Medulla oblongata (tissue), 1 donor: ENCODE data around the gene KIF5A.

ENCODE experiments used
- DNase-seq: peaks from one replicate; pipeline ENCODE4 v3.0.0-alpha.2; 2015; ENCODE audit errors: extremely low spot score

Gene KIF5A

DNA sequence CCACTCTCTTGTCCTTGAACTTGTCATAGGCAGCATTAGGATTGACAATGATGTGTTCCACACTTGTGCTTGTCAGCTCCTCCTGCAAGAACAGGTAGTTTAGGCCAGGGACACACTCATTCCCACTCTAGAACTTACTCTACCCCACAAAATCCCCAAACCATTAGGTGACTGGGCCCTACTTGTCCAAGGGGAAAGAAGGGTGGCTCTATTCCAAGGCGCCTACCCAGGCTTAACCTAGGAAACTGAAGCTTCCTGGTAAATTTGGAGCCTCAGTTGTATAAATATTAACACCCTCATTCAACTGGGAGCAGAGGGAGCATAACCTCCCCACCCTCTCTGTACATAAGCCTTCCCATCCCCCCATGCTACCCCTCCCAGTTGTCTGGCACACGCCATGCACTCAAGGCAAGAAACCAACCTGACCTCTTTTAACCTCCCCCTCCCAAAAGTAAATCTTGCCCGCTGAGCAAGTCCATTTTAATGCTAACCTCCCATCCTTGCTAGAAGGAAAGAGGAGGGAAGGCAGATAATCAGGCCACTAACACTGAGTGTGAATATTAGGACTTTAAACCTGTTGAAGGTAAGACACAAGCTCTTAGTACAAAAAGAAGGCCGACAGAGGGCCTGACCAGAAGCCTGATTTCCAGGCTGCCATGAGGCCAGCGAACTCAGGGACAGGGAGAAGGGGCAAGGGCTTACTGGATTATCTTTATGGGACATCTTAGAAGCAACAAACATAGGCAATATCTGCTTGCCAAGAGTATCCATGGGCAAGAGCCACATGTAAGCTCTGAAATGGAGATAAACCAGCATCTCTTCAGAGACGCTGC, 13.9 kb upstream of the KIF5A start:
- no peak for DNase-seq

DNA sequence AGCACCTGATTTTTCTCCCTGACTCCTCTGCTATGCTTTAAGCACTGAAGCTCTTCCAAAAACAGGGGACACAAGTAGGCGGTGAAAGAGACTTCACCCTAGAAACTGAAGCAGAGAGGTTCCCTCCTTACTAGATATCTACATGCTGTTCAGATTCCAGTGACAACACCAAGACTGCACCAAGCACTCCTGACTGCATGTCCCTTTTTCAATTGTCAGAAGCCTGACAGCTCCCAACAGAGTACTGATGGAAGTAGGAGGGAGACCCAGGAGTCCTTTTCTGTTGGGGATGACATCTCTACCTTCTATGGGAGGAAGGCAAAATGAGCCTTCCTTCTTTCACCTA, 13.3 kb upstream of the KIF5A start:
- no peak for DNase-seq

DNA sequence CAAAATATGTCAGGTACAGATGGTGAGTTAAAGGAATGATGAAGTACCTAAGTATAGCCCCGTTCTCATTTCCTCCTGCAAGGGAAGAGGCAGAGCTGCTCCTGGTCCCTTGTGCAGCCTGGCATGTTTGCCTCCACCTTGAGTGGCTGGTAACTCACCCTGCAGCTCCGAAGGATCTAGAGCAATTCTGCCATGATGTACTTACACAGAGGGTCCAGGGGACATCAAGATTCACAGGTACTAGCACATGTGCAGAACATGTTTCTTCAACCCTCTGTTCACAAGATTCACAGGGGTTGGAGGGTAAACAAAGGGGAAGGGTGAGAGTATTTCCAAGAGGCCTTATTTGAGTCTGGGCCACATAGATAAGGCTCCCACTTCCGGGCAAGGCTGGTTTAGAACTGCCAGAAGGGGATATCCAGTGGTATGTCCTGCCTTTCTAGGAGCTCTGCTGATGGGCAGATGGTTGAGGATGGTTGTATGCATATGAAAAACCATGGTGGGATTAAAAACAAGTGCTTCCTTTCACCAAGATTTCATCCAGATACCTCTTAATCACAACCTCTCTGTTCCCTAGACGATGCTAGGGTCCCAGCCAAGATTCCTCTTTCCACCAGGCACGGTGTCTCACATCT, 10.6 kb upstream of the KIF5A start:
- no peak for DNase-seq

DNA sequence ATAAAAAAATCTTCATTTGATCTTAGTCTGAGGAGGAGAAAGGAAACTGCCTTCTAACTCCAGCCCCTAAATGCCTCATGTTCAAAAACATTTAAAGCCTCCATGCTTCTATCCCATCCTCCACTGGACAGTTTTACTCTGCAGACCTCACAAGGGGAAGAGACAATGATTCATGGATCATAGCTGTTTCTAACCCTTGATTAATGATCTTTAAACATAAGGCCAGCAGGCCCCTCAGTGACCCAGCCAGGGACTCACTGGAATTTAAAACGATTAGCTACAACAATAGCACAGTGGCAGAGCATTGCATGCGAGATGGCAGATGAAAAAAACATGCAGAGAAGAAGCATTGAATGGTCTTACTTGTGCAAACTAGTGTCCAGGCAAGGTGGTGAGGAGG, 8.8 kb upstream of the KIF5A start:
- no peak for DNase-seq

DNA sequence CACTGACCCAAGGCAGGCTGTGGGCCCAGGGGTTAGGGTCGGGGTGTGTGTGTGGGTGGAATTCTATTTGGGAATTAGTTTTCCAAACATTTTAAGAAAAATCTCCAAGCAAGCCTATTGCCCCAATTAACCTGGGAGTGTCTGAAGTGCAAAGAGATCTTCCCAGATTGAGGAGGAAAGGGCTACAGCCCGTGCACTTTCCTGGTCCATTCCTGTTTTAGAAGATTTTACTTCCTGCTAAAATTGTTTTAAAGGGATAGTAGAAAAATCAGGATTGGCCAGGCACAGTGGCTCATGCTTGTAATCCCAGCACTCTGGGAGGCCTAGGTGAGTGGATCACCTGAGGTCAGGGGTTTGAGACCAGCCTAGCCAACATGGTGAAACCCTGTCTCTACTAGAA, 8.1 kb upstream of the KIF5A start:
- no peak for DNase-seq

DNA sequence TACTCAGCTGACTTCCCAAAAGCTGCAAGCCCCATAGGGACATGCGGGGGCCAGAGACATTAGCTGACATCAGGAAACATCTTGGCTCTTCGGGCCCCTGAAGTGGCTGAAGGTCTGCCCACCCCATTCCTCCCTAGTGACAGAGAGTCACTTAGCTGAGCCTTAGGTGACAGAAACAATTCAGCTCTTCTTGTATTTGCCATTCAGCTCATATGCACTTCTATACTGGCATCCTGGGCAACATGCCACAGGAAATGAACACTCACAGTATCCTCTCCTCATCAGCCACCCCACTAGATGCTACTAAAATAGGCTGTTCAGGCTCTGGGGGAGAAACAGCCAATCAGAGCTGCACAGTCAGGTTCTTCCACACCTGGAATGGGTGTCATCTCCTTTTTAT, 6.3 kb upstream of the KIF5A start:
- DNase-seq, result no peak

DNA sequence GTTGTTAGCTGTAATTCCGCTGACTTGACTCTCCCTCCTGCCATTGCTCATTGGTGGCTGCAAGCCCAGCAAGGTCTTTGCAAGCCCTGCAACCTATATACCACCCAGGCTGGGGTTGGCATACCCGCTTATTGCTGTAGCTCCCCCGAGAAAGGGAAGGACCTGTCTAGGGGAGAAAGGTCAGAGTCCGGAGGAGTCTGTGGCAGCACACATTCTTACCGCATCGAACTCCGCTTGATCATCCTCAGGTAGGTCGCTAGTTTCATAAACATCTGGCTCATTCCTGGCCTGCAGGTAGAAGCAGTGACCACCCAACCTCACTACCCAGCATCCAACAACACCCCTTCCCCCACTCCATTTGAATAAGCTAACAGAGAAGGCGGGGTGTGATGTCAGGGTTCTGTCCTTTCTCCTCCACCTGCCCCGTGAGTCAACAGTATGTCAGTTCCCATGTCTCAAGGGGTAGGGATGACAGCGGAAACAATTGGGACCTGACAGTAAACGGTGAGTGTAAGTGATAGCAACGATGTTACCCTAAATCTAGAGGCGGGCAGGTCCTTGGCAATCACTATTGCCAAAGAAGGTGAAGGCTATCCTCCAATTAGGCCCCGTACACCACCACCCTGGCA, 3.9 kb upstream of the KIF5A start:
- no peak for DNase-seq

DNA sequence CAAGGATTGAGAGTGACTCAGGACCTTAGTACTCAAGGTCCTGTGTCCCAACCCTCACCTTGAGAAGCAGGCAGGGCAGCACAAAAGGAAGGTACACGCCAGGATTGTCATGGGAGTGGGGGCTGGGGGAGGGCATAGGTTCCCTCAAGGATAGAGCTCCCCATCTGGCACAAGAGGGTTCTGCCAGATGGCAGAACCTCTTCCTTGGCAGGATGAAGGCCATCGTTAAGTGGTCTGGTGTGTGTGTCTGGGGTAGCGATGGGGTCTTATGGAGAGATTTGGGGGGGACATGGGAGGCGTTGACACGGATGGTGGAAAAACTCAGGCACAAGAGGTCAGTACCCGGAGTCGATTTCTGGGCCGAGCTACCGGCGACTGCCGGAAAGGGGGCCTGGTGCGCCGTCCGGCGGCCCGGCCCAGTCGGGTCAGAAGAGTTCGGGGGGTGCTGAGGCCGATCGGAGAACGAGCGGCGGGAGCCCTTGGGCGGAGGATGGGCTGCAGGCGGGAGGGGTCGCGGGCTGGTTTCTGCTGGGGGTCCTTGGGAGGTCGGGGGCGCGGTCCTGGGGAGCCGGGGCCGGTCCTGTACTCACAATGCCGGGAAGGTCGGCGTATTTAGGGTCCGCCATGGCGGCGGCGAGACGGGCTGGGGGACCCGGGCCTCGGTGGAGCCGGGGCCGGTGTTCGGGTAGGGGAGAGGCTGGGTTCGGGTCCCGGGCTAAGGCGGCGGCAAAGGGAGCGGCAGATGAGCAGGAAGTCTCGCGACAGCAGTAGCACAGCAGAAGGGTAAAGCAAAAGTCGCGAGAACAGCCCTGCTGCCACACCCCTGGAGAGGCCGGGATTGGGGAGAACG, 3.2 kb upstream of the KIF5A start, which contains the start of gene DCTN2:
Gene DCTN2, minus strand, starts transcription at position 755 of the 850 bp plus-strand sequence. Its CDS starts 129 bp downstream, at position 626.
- DNase-seq, result peak; percentile 99

DNA sequence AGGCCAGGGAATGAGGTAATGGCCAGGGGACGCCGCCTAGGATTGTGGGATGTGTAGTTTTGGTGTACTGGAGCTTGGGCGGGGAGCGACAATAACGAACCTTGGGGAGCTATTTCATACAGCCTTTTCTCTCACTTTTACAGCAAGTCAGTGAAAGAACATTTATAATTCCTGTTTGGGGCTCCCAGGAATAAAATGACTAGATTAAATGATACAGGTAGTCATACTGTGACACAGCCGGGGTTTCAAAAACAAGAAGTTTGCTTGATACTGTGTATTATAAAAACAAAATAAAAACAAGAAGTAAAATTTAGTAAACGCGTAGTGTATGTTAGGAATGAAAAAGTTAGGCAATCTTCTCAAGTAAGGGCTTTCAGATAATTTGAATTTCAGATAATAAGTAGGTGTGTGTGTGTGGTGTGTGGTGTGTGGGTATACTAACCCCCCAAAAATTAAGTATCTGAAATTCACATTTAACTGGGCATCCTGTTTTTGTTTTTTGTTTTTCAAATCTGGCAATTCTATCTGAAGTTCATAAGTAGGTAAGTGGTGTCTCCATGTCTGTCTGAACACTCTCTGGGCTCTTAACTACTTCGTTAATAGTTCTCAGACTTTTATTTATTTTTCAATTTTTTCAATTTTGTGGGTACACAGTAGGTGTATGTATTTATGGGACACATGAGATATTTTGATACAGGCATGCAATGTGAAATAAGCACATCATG, 2.4 kb upstream of the KIF5A start:
- no peak for DNase-seq

DNA sequence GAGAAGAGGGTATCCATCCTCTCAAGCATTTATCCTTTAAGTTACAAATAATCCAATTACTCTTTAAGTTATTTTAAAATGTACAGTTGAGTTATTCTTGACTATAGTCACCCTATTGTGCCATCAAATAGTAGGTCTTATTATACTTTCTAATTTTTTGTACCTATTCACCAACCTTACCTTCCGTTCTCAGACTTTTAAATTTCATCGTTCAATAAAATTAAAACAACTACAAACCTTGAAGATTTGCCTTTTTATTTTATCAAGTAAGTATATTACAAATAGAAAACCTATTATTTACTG, 1.9 kb upstream of the KIF5A start:
- DNase-seq, result no peak

DNA sequence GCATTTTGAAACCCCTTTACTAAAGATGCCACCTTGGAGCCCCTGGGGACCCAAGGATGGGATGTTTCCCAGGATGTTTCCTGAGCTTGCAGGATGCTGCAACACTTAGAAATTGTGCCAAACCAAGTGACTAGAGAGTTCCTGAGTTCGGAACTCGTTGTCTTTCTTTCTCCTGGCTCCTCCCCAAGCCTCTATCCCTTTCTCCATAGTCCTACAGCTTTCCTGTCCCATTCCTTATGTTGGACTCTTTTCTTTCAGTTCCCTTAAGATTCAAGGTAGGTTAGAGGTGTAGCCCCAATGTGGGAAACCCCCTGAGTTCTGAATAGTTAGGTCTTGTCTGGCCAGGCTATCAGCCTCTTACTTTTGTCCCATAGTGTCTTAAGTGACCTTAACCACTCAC, 1.4 kb upstream of the KIF5A start:
- DNase-seq, result no peak

DNA sequence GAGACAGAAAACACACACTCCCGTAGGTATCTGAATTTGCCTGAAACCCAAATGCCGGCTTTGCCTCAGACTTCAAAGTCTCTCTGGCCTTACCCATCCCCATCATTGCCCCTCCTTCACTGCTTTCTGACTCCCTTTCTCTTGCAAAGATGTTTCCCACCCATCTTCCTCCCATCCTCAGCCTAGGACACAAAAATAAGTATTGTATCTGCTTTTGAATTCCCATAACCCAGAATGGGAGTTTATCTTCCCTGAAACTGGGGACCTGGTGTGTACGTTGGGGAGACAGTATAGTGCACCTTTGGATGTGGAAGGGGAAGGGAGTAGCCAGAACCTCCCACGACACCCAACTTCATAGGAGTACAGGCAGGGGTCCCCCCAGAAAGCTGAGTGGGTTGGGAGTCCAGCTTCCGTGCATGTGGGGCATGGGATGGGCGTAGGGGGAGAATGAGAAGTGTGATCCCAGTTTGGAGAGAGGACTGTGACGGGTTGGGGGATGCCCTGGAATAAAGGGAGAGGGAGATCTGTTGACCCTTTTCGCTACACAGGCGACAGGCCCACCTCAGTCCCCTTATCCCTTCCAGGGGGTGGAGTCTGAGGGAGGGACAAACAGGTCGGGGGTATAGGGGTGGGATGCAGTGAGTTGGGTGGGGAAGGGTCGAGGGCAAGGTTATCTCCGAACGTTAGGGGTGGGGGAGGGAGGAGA, 488 bp upstream of the KIF5A start:
- no peak for DNase-seq

DNA sequence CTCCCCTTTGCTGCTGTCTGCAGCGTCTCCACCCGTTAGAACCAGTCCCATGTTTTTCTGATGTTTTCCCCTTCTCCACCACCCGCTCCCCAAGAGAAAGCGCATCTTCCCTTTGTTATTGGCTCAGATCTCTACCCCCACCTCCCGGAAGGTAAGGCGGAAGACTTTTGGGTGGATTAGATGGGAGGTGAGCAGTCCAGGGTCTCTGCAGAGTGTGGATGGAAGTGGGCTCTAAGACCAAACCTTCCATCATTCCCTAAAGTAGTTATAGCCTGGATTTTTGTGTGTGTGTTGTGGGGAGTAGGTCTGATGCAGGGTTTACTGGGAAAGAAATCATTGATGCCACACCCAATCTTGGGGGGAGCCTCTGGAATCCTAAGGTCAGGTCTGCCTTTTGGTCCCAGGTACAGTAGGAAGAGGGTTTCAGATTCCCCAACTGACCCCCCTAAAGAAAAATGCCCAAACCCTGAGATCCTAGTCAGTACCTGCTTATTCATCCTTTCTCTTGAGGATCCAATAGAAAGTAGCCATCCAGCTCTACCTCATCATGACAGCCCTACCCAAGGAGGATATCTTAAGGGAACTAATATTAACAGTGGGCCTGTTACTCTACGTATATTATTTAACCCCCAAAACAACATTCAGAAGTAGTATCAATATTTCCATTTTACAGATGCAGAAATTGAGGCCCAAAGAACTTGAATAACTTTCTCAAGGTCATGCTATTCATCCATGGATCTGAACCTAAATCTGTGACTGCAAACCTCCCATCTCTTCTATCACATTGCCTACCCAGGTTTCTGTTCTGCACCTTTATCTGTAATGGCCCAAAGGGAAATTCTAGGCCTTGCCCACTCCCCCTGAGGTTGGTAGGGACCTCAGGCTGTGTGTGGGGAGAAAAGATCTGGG, 1.1 kb downstream of the KIF5A start:
- no peak for DNase-seq

DNA sequence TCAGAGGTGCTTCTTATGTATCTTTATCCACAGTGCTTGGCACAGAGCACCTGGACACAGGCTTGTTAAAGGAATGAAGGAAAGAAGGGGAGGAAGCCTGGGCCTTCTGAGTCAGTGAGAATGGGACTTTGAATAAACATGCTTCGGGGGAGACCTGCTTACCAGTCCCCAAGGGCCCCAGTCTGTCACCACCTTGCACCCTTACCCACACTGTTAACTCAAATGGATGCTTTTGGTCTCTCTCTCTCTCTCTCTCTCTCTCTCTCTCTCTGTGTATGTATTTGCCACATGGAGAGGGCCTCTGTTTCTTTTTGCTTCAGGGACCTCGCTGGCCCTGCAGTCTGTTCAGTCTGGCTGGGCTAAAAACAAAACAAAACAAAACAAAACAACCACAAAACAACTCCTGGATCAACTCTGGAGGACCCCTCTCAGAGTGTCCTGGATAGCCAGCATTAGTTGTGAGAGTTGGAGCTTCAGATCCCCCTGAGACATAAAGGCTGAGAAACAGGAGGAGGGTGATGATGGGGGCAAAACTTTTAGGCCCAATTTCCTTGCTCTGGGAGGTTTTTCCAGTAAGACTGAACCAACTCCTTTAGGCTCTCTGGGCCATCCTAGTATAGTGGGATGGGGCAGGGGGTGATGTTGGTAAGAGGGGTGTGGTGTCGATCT, 1.9 kb downstream of the KIF5A start:
- DNase-seq, result no peak

DNA sequence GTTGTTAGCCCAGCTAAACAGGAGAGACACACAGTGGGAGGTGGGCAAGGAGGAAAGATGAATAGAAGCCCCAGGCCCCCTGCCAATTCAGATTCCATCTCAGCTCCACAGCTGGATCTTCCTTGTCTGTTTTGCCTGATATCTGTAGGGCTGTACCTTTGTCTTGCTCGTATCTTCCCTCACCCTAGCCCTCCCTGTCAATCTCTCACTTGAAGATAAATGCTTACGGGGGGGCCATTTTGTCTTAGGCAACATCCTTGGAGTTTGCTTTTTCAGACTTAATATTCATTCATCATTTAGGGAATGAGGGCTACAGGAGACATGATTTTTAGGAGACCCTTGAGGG, 2.4 kb downstream of the KIF5A start:
- DNase-seq, result no peak

DNA sequence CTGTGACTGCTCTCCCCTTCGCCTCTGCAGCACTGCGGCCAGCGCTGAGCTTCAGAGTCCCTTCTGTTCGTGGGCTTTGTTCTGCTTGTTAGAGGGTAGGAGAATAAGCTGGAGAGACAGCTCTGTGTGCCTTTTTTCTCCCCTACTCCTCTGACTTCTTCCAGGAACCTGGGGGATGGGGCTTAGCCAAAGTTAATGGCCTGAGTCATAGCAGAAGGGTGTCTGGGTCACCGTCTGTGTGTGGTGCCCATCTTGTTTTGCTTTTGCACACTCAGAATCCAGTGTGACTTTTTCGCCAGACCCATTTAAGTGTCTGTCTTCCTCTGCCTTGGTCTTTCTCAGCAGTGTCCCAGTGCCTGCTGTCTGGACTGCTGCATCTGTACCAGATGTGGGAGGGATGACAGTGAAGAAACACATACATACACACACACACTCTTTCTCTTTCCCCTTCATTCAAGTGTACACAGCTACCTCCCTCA, 3.0 kb downstream of the KIF5A start:
- no peak for DNase-seq

DNA sequence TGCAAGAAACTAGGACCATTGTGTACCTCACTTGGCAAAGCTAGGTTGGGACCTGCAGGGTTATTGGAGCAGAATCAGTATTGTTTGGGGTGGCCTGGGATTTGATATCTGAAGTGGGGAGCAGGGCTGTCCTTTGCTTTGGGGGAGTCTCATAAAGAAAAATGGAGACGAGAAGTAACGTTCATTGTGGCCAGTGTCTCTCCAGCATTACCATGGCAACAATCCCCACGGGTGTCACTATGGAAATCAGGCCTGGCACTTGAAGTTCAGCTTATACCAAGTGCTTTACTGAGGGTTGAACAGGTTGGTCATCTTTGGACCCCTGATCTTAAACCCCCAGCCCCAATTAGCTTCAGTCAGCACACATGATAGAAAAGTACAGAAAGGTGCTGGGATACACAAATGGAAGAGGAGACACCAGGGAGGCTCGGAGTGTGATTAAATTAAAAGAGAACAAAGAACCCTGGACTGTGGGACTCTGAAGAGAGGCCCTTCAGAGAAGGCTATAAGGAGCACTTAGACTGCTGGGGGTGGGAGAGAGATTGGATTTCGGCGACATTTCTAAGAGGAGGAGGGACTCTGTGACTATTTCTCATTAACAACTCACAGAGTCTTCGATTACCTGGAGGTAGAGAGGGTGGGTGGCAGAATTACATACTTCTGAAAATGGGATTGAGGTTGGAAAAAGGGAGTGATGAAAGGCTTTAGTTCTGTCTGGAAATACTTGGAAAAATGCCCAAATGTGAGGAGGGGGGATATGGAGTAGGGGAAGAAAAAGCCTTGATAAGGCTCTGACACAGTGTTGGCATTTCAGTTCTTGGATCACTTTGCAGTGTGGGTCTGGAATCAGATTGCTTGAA, 3.7 kb downstream of the KIF5A start:
- DNase-seq, result no peak

DNA sequence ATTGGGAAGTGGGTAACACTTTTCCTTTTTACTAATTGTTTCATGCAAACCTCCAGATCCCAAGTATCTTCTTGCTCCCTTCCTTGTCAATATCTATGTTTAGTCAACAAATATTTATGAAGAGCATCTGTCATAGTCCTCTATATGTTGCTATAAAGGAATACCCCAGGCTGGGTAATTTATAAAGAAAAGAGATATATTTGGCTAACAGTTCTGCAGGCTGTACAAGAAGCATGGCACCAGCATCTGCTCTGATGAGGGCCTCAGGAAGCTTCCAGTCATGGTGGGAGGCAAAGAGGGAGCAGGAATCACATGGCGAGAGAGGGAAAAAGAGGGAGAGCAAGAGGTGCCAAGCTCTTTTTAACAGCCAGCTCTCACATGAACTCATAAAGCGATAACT, 4.6 kb downstream of the KIF5A start:
- DNase-seq, result no peak
